Neuronal stem cell (in vitro differentiated cells): Measurements from ENCODE around the gene EVI5L.

ENCODE experiments used
- DNase-seq: peaks from one replicate; pipeline ENCODE4 v3.0.0-alpha.2; 2013; ENCODE audit warnings: low spot score
- H2AFZ ChIP-seq: one replicate; pipeline ENCODE4 v1.6.1; 2013; ENCODE audit warnings: mild to moderate bottlenecking, low read length, inconsistent platforms
- H2AK5ac ChIP-seq: 2 replicates; pipeline ENCODE4 v1.6.1; 2013; ENCODE audit warnings: low read depth, mild to moderate bottlenecking, inconsistent platforms, low read length, moderate library complexity, mixed read lengths
- H2BK120ac ChIP-seq: 2 replicates; pipeline ENCODE4 v1.6.1; 2013; ENCODE audit warnings: low read depth, mild to moderate bottlenecking, inconsistent platforms, low read length, moderate library complexity, mixed read lengths
- H2BK12ac ChIP-seq: one replicate; pipeline ENCODE4 v1.6.1; 2013; ENCODE audit warnings: low read length, inconsistent platforms
- H2BK15ac ChIP-seq: 2 replicates; pipeline ENCODE4 v1.6.1; 2013; ENCODE audit warnings: mild to moderate bottlenecking, low read length, inconsistent platforms, mixed read lengths
- H2BK5ac ChIP-seq: one replicate; pipeline ENCODE4 v1.6.1; 2013; ENCODE audit warnings: inconsistent platforms, mild to moderate bottlenecking, low read length, moderate library complexity
- H3K14ac ChIP-seq: one replicate; pipeline ENCODE4 v1.6.1; 2013; ENCODE audit warnings: low read length, inconsistent platforms
- H3K18ac ChIP-seq: 2 replicates; pipeline ENCODE4 v1.6.1; 2013; ENCODE audit warnings: low read length, inconsistent platforms
- H3K23ac ChIP-seq: 2 replicates; pipeline ENCODE4 v1.6.1; 2013; ENCODE audit warnings: low read depth, mild to moderate bottlenecking, mixed read lengths, low read length, inconsistent platforms; ENCODE audit not compliant: poor library complexity
- H3K27ac ChIP-seq: replicated peaks from 3 replicates; pipeline ENCODE4 v1.5.1; 2013; ENCODE audit warnings: low read length, inconsistent platforms
- H3K27me3 ChIP-seq, 3 experiments: 2 replicates each; pipeline ENCODE4 v1.6.1; 2013; ENCODE audit warnings: low read length in 3 of 3, mild to moderate bottlenecking in 2 of 3, inconsistent platforms in 1 of 3, low read depth in 1 of 3, mixed read lengths in 1 of 3, moderate library complexity in 1 of 3; ENCODE audit not compliant: control insufficient read depth in 3 of 3, insufficient read depth in 3 of 3
- H3K36me3 ChIP-seq, 2 donors: replicated peaks in 1 of 2; 2 replicates each; pipeline ENCODE4 v1.6.1; 2013; ENCODE audit warnings: low read length in 2 of 2; ENCODE audit not compliant: control insufficient read depth in 2 of 2, insufficient read depth in 2 of 2
- H3K4ac ChIP-seq: 2 replicates; pipeline ENCODE4 v1.6.1; 2013; ENCODE audit warnings: inconsistent platforms, mild to moderate bottlenecking, low read length, moderate library complexity
- H3K4me1 ChIP-seq, 2 donors: 1 replicate in 1 of 2; 2 replicates in 1 of 2; pipeline ENCODE4 v1.6.1; 2013; ENCODE audit warnings: low read length in 2 of 2, low read depth in 1 of 2; ENCODE audit not compliant: control insufficient read depth in 2 of 2, insufficient read depth in 1 of 2
- H3K4me2 ChIP-seq: one replicate; pipeline ENCODE4 v1.6.1; 2013; ENCODE audit warnings: mild to moderate bottlenecking, low read length, inconsistent platforms; ENCODE audit not compliant: insufficient read depth, poor library complexity, severe bottlenecking
- H3K4me3 ChIP-seq, 2 donors: 2 replicates each; pipeline ENCODE4 v1.5.1; 2013; ENCODE audit warnings: low read length in 2 of 2, mild to moderate bottlenecking in 2 of 2, inconsistent platforms in 1 of 2, moderate library complexity in 1 of 2
- H3K79me1 ChIP-seq: one replicate; pipeline ENCODE4 v1.6.1; 2013; ENCODE audit warnings: low read depth, mild to moderate bottlenecking, inconsistent platforms, low read length, moderate library complexity
- H3K9ac ChIP-seq: one replicate; pipeline ENCODE4 v1.6.1; 2013; ENCODE audit warnings: mild to moderate bottlenecking, low read depth, low read length, inconsistent platforms; ENCODE audit not compliant: poor library complexity
- H3K9me3 ChIP-seq, 2 donors: replicated peaks in 1 of 2; 2 replicates each; pipeline versions ENCODE3 to v1.6.1; 2013; ENCODE audit warnings: low read length in 2 of 2, mild to moderate bottlenecking in 2 of 2, inconsistent platforms in 1 of 2, low read depth in 1 of 2, mixed read lengths in 1 of 2, moderate library complexity in 1 of 2; ENCODE audit not compliant: control insufficient read depth in 2 of 2, insufficient read depth in 1 of 2
- H4K8ac ChIP-seq: one replicate; pipeline ENCODE4 v1.6.1; 2013; ENCODE audit warnings: low read depth, mild to moderate bottlenecking, inconsistent platforms, low read length, moderate library complexity
- H4K91ac ChIP-seq: one replicate; pipeline ENCODE4 v1.6.1; 2013; ENCODE audit warnings: low read length, low read depth, mild to moderate bottlenecking, inconsistent platforms; ENCODE audit not compliant: poor library complexity
- WGBS, 2 donors: extraction: QIAGEN DNeasy Blood & Tissue Kit; methylation state at CpG; one replicate each; pipeline ENCODE4 v1.1.7; 2013; ENCODE audit warnings: missing lambda C conversion rate in 2 of 2, mixed read lengths in 1 of 2; ENCODE audit not compliant: insufficient read length in 2 of 2, insufficient replicate concordance in 1 of 2; ENCODE audit errors: extremely low coverage in 2 of 2; 5-methylcytosine and 5-hydroxymethylcytosine counted together

EVI5L gene

DNA sequence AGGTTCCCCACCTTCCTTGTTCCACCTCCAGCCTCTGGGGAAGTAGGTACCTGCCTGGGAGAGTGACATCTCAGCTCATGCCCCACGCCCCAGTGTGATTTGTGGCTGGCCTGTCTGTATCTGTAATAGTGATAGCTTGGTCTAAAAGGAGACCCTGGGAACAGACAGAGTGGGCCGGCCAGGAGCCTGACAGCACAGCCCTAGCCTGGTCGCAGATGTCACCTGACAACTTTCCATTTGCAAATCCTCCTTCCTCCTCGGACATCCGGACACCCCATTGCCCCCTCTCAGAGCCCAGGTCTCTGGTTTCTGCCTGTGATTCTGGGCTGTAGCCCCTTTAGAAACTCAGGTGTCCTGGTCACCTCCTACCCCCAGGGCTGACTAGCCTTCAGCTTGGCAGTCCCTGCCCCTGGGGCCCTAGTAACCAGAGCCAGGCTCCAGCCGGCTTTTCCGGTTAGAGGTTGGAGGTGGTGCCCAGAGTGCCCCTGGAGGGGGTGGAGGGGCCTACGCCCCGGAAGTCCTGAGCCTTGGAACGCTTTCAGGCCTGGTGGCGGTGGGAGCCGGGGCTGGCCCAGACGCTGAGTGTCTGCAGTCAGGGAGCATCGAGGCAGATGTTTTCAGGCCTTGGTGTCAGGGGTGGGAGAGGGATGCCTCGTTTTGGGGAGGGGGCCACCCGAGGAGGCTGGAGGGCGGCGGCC, 64.7 kb downstream of the EVI5L start:
- Histone ChIP-seq H2BK12ac (peak overlapping the region; percentile 1), H2AFZ (peak overlapping the region; percentile 53), H3K4me1 (peaks cover 0 to 5% of the 10 kb centered on the region in 2 donors), H3K23ac (no peak overlapping the region), H3K4me2 (no peak overlapping the region), H3K18ac (no peak overlapping the region), H3K9me3 (no peaks in the 10 kb centered on the region), H2BK5ac (no peak overlapping the region), H3K9ac (peak overlapping the region; percentile 44), H4K91ac (no peak overlapping the region), H2BK15ac (peak overlapping the region; percentile 49), H3K36me3 (no peaks in the 10 kb centered on the region), H3K79me1 (no peaks in the 10 kb centered on the region), H4K8ac (no peak overlapping the region), H2BK120ac (no peak overlapping the region), H3K14ac (no peak overlapping the region), H3K27ac (no peak overlapping the region), H3K27me3 (peaks cover 0 to 10% (median 1%) of the 10 kb centered on the region in 3 experiments), H3K4me3 (no peak overlapping the region), H3K4ac (no peak overlapping the region), H2AK5ac (peak overlapping the region; percentile 46)
- WGBS, 2 donors: no CpG with 5 or more reads among the region's 18 CpGs
- no peak for DNase-seq

GRCh38 chr19:7895565-7895964, 65.5 kb downstream of the EVI5L start:
- H3K23ac ChIP-seq: peak overlapping the region; percentile 89
- H2AFZ ChIP-seq: no peak overlapping the region
- no peak overlapping the region for H3K14ac ChIP-seq
- H2BK15ac ChIP-seq: peak overlapping the region; percentile 49
- no peak overlapping the region for H4K8ac ChIP-seq
- H2BK12ac ChIP-seq: no peak overlapping the region
- peak overlapping the region; percentile 39 for H2BK5ac ChIP-seq
- no peak overlapping the region for H4K91ac ChIP-seq
- no CpG with 5 or more reads among the region's 13 CpGs for WGBS, 2 donors
- no peaks in the 10 kb centered on the region for H3K36me3 ChIP-seq
- peak overlapping the region; percentile 66 for H3K4ac ChIP-seq
- no peaks in the 10 kb centered on the region for H3K79me1 ChIP-seq
- no peak for DNase-seq
- peak overlapping the region; percentile 46 for H2AK5ac ChIP-seq
- H3K4me2 ChIP-seq: no peak overlapping the region
- peaks cover 0 to 5% of the 10 kb centered on the region in 2 donors for H3K4me1 ChIP-seq
- H3K4me3 ChIP-seq: peak overlapping the region in 1 of 2 donors; percentile 10
- no peak overlapping the region for H2BK120ac ChIP-seq
- no peak overlapping the region for H3K27ac ChIP-seq
- H3K9ac ChIP-seq: peak overlapping the region; percentile 44
- peaks cover 0 to 5% (median 0%) of the 10 kb centered on the region in 3 experiments for H3K27me3 ChIP-seq
- no peaks in the 10 kb centered on the region for H3K9me3 ChIP-seq
- H3K18ac ChIP-seq: peak overlapping the region; percentile 38

DNA sequence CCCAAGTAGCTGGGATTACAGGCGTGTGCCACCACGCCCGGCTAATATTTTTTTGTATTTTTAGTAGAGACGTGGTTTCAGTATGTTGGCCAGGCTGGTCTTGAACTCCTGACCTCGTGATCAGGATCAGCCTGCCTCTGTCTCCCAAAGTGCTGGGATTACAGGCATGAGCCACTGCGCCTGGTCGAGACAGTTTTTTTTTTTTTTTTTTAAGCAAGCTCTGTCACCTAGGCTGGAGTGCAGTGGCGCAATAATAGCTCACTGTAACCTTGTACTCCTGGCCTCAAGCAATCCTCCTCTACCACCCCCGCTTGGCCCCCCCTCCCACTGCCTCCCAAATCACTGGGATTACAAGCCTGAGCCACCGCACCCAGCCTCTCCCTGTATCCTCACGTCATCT, 67.3 kb downstream of the EVI5L start:
- Histone ChIP-seq H3K18ac (no peak overlapping the region), H3K36me3 (no peaks in the 10 kb centered on the region), H3K4me1 (no peaks in the 10 kb centered on the region), H3K4me3 (no peak overlapping the region), H2AFZ (no peak overlapping the region), H4K8ac (no peak overlapping the region), H3K27me3 (no peaks in the 10 kb centered on the region), H2BK12ac (no peak overlapping the region), H3K4ac (no peak overlapping the region), H4K91ac (no peak overlapping the region), H3K79me1 (no peaks in the 10 kb centered on the region), H3K27ac (no peak overlapping the region), H2BK15ac (no peak overlapping the region), H3K9me3 (no peaks in the 10 kb centered on the region), H3K4me2 (no peak overlapping the region), H2BK5ac (no peak overlapping the region), H3K23ac (no peak overlapping the region), H2AK5ac (no peak overlapping the region), H3K9ac (no peak overlapping the region), H2BK120ac (no peak overlapping the region), H3K14ac (no peak overlapping the region)
- no peak for DNase-seq
- WGBS, 2 donors: no CpG with 5 or more reads among the region's 11 CpGs

DNA sequence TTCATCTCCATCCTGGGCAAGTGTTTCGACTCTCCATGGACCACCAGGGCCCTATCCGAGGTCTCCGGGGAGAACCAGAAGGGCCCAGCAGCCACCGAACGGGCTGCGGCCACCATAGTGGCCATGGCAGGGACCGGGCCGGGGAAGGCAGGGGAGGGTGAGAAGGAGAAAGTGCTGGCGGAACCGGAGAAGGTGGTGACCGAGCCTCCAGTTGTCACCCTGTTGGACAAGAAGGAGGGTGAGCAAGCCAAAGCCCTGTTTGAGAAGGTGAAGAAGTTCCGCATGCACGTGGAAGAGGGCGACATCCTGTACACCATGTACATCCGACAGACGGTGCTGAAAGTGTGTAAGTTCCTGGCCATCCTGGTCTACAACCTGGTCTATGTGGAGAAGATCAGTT, 68.9 kb downstream of the EVI5L start:
- Histone ChIP-seq H3K4ac (no peak overlapping the region), H2AK5ac (no peak overlapping the region), H3K27ac (no peak overlapping the region), H2BK12ac (no peak overlapping the region), H3K36me3 (no peaks in the 10 kb centered on the region), H2BK120ac (no peak overlapping the region), H2BK15ac (no peak overlapping the region), H3K79me1 (no peaks in the 10 kb centered on the region), H3K4me2 (no peak overlapping the region), H3K14ac (no peak overlapping the region), H3K9ac (no peak overlapping the region), H4K8ac (no peak overlapping the region), H3K23ac (no peak overlapping the region), H3K18ac (no peak overlapping the region), H2BK5ac (no peak overlapping the region), H3K4me1 (peaks cover 2 to 6% of the 10 kb centered on the region in 2 donors), H3K9me3 (no peaks in the 10 kb centered on the region), H3K4me3 (no peak overlapping the region), H3K27me3 (peaks cover 0 to 4% (median 0%) of the 10 kb centered on the region in 3 experiments), H2AFZ (no peak overlapping the region), H4K91ac (no peak overlapping the region)
- DNase-seq: no peak
- WGBS, 2 donors: no CpG with 5 or more reads among the region's 16 CpGs
